Stomach smooth muscle (tissue), 2 donors: ENCODE measurements around the gene RNASE8.

ENCODE experiments used
- H3K27ac ChIP-seq: one replicate; pipeline ENCODE4 v1.7.0; 2013; ENCODE audit warnings: mild to moderate bottlenecking, low read length, inconsistent platforms
- H3K27me3 ChIP-seq, 2 donors: one replicate each; pipeline ENCODE4 v1.7.0; 2013; ENCODE audit warnings: low read length in 2 of 2; ENCODE audit not compliant: insufficient read depth in 2 of 2, control insufficient read depth in 1 of 2
- H3K36me3 ChIP-seq, 2 donors: one replicate each; pipeline ENCODE4 v1.7.0; 2013; ENCODE audit warnings: low read length in 2 of 2; ENCODE audit not compliant: control insufficient read depth in 2 of 2, insufficient read depth in 2 of 2
- H3K4me1 ChIP-seq: one replicate; pipeline ENCODE4 v1.7.0; 2013; ENCODE audit warnings: low read length; ENCODE audit not compliant: control insufficient read depth, insufficient read depth
- H3K4me3 ChIP-seq, 2 donors: one replicate each; pipeline ENCODE4 v1.7.0; 2013; ENCODE audit warnings: low read length in 2 of 2
- H3K9ac ChIP-seq, 2 donors: one replicate each; pipeline ENCODE4 v1.7.0; 2013; ENCODE audit warnings: low read length in 2 of 2, mild to moderate bottlenecking in 1 of 2
- H3K9me3 ChIP-seq, 2 donors: one replicate each; pipeline ENCODE4 v1.7.0; 2013; ENCODE audit warnings: low read length in 2 of 2; ENCODE audit not compliant: control insufficient read depth in 2 of 2
- donor health status: healthy.
- donor health status: Pancreatic carcinoma.

Gene RNASE8

GRCh38 chr14:21030531-21030930 lies 27.1 kb upstream of the RNASE8 start:
- Histone ChIP-seq H3K27ac (no peak overlapping the region), H3K9ac (no peak overlapping the region), H3K4me1 (peaks cover 12% of the 10 kb centered on the region), H3K9me3 (no peaks in the 10 kb centered on the region), H3K27me3 (no peaks in the 10 kb centered on the region), H3K4me3 (no peak overlapping the region), H3K36me3 (no peaks in the 10 kb centered on the region)

- Histone ChIP-seq H3K27ac (no peak overlapping the region), H3K27me3 (no peaks in the 10 kb centered on the region), H3K4me1 (peaks cover 6% of the 10 kb centered on the region), H3K4me3 (no peak overlapping the region), H3K9me3 (no peaks in the 10 kb centered on the region), H3K36me3 (no peaks in the 10 kb centered on the region), H3K9ac (no peak overlapping the region)
Measured at GRCh38 chr14:21032326-21033132, 25.1 kb upstream of the RNASE8 start.

- no peak overlapping the region for H3K27ac ChIP-seq
Measured at GRCh38 chr14:21033133-21033698, 24.4 kb upstream of the RNASE8 start.

GRCh38 chr14:21034707-21035106 lies 22.9 kb upstream of the RNASE8 start, which contains the start of gene RNASE13:
RNASE13 (minus strand) TSS chr14:21034807; CDS start chr14:21034288, 519 bp downstream.
- H3K4me1 ChIP-seq, result peaks cover 22% of the 10 kb centered on the region
- no peaks in the 10 kb centered on the region for H3K36me3 ChIP-seq
- H3K9ac ChIP-seq, result no peak within 1 kb of the TSS
- no peak within 1 kb of the TSS for H3K4me3 ChIP-seq
- H3K27ac ChIP-seq, result no peak within 1 kb of the TSS
- no peaks in the 10 kb centered on the region for H3K9me3 ChIP-seq
- no peaks in the 10 kb centered on the region for H3K27me3 ChIP-seq

More at GRCh38 chr14:21033133-21033698, 24.4 kb upstream of the RNASE8 start:
- Histone ChIP-seq H3K9ac (no peak overlapping the region), H3K4me1 (peaks cover 7% of the 10 kb centered on the region), H3K4me3 (no peak overlapping the region), H3K36me3 (no peaks in the 10 kb centered on the region), H3K27me3 (no peaks in the 10 kb centered on the region), H3K9me3 (no peaks in the 10 kb centered on the region)

- Histone ChIP-seq H3K4me1 (peaks cover 25% of the 10 kb centered on the region), H3K36me3 (no peaks in the 10 kb centered on the region), H3K27me3 (no peaks in the 10 kb centered on the region), H3K9ac (no peak overlapping the region), H3K9me3 (no peaks in the 10 kb centered on the region), H3K27ac (no peak overlapping the region), H3K4me3 (no peak overlapping the region)
Measured at GRCh38 chr14:21036751-21037150, 20.9 kb upstream of the RNASE8 start.

GRCh38 chr14:21037156-21037555 lies 20.5 kb upstream of the RNASE8 start:
- Histone ChIP-seq H3K4me3 (no peak overlapping the region), H3K36me3 (no peaks in the 10 kb centered on the region), H3K27ac (no peak overlapping the region), H3K9me3 (no peaks in the 10 kb centered on the region), H3K4me1 (peaks cover 25% of the 10 kb centered on the region), H3K9ac (no peak overlapping the region), H3K27me3 (no peaks in the 10 kb centered on the region)

- H3K36me3 ChIP-seq, result no peaks in the 10 kb centered on the region
- H3K4me1 ChIP-seq, result peaks cover 20% of the 10 kb centered on the region
- peak overlapping the region; percentile 29 to 57 for H3K4me3 ChIP-seq
- H3K9ac ChIP-seq, result peak overlapping the region; percentile 12 to 47
- no peaks in the 10 kb centered on the region for H3K9me3 ChIP-seq
- H3K27me3 ChIP-seq, result no peaks in the 10 kb centered on the region
- peak overlapping the region; percentile 81 for H3K27ac ChIP-seq
Measured at GRCh38 chr14:21038441-21039422, 18.9 kb upstream of the RNASE8 start.

- peaks cover 20% of the 10 kb centered on the region for H3K4me1 ChIP-seq
- peak overlapping the region; percentile 12 to 51 for H3K9ac ChIP-seq
- H3K4me3 ChIP-seq, result peak overlapping the region; percentile 29 to 57
- H3K9me3 ChIP-seq, result no peaks in the 10 kb centered on the region
- no peaks in the 10 kb centered on the region for H3K36me3 ChIP-seq
- peaks cover 0 to 3% of the 10 kb centered on the region in 2 donors for H3K27me3 ChIP-seq
- peak overlapping the region; percentile 81 for H3K27ac ChIP-seq
Measured at GRCh38 chr14:21039585-21040369, 17.8 kb upstream of the RNASE8 start.

GRCh38 chr14:21040370-21040925 lies 17.2 kb upstream of the RNASE8 start:
- Histone ChIP-seq H3K9me3 (no peaks in the 10 kb centered on the region), H3K27ac (no peak overlapping the region), H3K9ac (no peak overlapping the region)

More at GRCh38 chr14:21040370-21040925, 17.2 kb upstream of the RNASE8 start:
- peaks cover 0 to 3% of the 10 kb centered on the region in 2 donors for H3K27me3 ChIP-seq
- H3K4me3 ChIP-seq, result no peak overlapping the region
- H3K4me1 ChIP-seq, result peaks cover 20% of the 10 kb centered on the region
- H3K36me3 ChIP-seq, result no peaks in the 10 kb centered on the region
